Activated T-cell treated with anti-CD3 and anti-CD28 coated beads, Interleukin-2, amount 50 U/mL, for 72 hours (primary cell): ENCODE data around the gene PLCL1. TPM values are rescaled to one million over a fixed set of nuclear protein-coding genes. Genes with fewer than 3 reads are reported as not detected.

ENCODE experiments used
- ATAC-seq, 2 donors: fragments of 150-1000 bp; cut with Tn5 transposase; replicated peaks in 1 of 2; 2 replicates each; pipeline ENCODE4 v1.10.0; 2021; ENCODE audit warnings: moderate library complexity in 2 of 2, mild to moderate bottlenecking in 1 of 2
- DNase-seq, 2 donors: peaks; one replicate each; pipeline ENCODE4 v3.0.0; 2021 to 2022; ENCODE audit warnings: mixed read lengths in 1 of 2
- H3K27ac Mint-ChIP-seq: one replicate; pipeline ENCODE4 v1.8.0; 2022; ENCODE audit warnings: mild to moderate bottlenecking, moderate library complexity, mixed read lengths
- H3K27me3 Mint-ChIP-seq: one replicate; pipeline ENCODE4 v1.8.0; 2022; ENCODE audit warnings: low read depth, mixed read lengths
- H3K36me3 Mint-ChIP-seq, 2 donors: one replicate each; pipeline ENCODE4 v1.8.0; 2022; ENCODE audit warnings: mixed read lengths in 2 of 2, mild to moderate bottlenecking in 1 of 2; ENCODE audit not compliant: insufficient read depth in 2 of 2
- H3K4me1 Mint-ChIP-seq: one replicate; pipeline ENCODE4 v1.8.0; 2022; ENCODE audit warnings: low read depth, mixed read lengths
- H3K4me3 Mint-ChIP-seq, 2 donors: one replicate each; pipeline ENCODE4 v1.8.0; 2022; ENCODE audit warnings: mild to moderate bottlenecking in 2 of 2, mixed read lengths in 2 of 2, moderate library complexity in 2 of 2
- H3K9me3 Mint-ChIP-seq, 2 donors: one replicate each; pipeline ENCODE4 v1.8.0; 2022; ENCODE audit warnings: mixed read lengths in 2 of 2
- total RNA-seq, 2 donors: library from RNA; stranded (reverse); gene quantifications; one replicate each; pipeline ENCODE4 v1.2.3, GENCODE V29; 2022

Gene PLCL1
- total RNA-seq, 2 donors from 2014 or later, result 2.8 to 3.6 TPM

DNA sequence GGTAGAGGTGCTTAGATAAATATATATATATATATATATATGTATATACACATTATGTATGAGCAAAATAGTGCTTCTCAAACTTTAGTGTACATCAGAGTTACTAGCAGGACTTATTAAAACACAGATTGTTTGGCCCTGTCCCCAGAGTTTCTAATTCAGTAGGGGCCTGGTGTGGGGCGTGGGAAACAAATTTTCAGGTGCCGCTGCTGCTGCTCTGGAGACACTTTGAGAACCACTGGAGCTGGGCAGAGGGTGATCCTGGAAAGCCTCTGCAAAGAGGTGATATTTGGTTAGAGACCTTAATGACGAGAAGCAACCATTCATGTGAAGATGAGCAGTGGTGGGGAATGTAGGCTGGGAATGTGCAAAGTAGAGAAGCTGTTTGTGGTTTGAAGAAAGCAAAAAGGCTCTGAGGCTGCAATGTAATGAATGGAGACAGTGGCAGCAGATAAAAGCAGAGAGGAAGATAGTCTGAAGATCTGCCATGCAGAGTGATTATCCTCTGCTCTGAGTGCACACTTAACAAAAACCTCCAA lies 142.9 kb downstream of the PLCL1 start:
- no peak overlapping the region for H3K27ac Mint-ChIP-seq
- DNase-seq, result no peak
- H3K4me1 Mint-ChIP-seq, result peaks cover 47% of the 10 kb centered on the region
- no peak for ATAC-seq
- no peak overlapping the region for H3K4me3 Mint-ChIP-seq
- peaks cover 5% of the 10 kb centered on the region for H3K27me3 Mint-ChIP-seq
- peaks cover 0 to 1% of the 10 kb centered on the region in 2 donors for H3K36me3 Mint-ChIP-seq
- no peaks in the 10 kb centered on the region for H3K9me3 Mint-ChIP-seq

DNA sequence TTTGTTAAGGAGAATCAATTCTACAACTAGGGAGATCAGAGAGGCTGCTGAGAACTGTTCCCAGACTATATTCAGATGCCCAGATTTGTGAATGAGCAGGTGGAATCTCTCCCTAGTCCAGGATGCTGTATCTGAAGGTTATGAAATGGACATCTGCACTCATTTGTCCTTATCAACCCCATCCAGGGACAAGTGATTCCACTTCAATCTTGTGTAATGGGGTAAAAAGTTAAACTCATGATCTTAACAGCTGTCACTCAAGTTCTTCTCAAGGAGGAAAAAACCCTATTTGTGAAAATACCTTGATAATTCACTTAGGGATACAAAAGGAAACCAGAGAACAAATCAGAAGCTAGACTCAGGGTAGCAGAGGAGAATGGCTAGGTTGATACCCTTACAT lies 144.8 kb downstream of the PLCL1 start:
- no peak for ATAC-seq
- H3K4me1 Mint-ChIP-seq, result peaks cover 44% of the 10 kb centered on the region
- H3K27ac Mint-ChIP-seq, result no peak overlapping the region
- H3K4me3 Mint-ChIP-seq, result no peak overlapping the region
- H3K27me3 Mint-ChIP-seq, result peaks cover 5% of the 10 kb centered on the region
- H3K36me3 Mint-ChIP-seq, result no peaks in the 10 kb centered on the region
- no peak for DNase-seq
- H3K9me3 Mint-ChIP-seq, result no peaks in the 10 kb centered on the region

DNA sequence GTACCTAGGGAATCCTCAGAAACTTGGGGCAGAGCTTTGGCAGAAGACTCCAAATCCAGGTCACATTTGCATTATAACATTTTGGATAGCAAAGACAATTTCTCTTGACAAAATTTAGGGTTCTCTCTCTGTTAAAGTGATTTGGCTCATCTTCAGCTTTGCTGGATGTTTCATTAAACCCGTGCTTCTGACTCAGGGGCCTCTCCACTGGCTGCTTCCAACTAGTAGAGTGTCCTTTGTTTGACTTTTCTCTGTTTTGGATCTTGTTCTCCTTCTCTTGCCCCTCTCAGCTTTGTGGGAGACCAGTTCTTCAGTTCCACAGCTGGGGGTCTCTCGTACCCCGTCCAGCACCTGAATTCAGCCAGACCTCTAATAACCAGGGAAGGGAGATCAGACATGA lies 145.6 kb downstream of the PLCL1 start:
- H3K4me1 Mint-ChIP-seq, result peaks cover 44% of the 10 kb centered on the region
- DNase-seq (no peak), ATAC-seq (no peak)
- H3K36me3 Mint-ChIP-seq, result no peaks in the 10 kb centered on the region
- no peaks in the 10 kb centered on the region for H3K9me3 Mint-ChIP-seq
- H3K4me3 Mint-ChIP-seq, result no peak overlapping the region
- no peak overlapping the region for H3K27ac Mint-ChIP-seq
- peaks cover 5% of the 10 kb centered on the region for H3K27me3 Mint-ChIP-seq

DNA sequence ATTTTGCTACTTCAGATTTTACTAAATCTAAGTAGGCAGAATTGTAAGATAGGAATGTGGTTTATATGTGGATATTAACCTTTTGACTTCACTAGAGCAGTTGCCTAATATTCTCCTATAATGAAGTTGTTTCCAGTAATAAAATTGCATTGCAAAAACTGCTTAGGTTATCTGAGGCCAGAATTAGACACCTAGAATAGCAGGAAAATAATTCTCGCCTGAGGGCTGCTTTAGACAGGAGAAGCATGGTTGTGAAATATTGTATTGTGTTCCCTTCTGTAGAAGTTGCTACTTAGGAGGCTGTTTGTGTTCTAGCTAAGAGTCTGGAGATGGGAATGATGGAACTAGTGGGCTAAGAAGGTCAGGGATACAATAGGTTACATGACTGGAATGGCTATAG lies 146.3 kb downstream of the PLCL1 start:
- Mint-ChIP-seq H3K27ac (no peak overlapping the region), H3K9me3 (no peaks in the 10 kb centered on the region), H3K4me3 (no peak overlapping the region), H3K27me3 (peaks cover 5% of the 10 kb centered on the region), H3K36me3 (no peaks in the 10 kb centered on the region), H3K4me1 (peaks cover 44% of the 10 kb centered on the region)
- ATAC-seq (no peak), DNase-seq (no peak)

DNA sequence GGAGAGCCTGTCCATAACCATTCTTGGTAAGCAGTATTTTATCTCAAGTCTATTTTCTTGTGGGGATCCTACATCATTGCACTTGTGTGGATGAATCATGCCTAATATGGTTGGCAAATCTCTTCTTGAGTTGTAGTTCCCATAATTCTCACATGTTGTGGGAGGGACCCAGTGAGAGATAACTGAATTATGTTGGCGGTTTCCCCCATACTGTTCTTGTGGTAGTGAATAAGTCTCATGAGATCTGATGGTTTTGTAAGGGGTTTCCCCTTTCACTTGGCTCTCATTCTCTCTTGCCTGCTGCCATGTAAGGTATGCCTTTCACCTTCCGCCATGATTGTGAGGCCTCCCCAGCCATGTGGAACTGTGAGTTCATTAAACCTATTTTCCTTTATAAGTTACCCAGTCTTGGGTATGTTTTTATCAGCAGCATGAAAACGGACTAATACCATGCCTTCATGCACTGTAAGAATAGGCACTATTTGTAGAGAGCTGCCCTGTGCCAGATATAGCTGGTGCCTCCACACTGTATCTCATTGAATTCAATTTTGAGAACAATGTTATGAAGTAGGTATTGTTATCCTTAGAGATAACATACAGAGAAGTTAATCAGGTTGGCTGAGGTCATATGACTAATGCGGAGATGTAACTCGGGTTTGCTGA lies 148.3 kb downstream of the PLCL1 start:
- Mint-ChIP-seq H3K27ac (peak overlapping the region; percentile 62), H3K27me3 (peaks cover 5% of the 10 kb centered on the region), H3K4me3 (no peak overlapping the region), H3K36me3 (peaks cover 0 to 4% of the 10 kb centered on the region in 2 donors), H3K9me3 (peaks cover 3% of the 10 kb centered on the region in 2 donors), H3K4me1 (peaks cover 52% of the 10 kb centered on the region)
- ATAC-seq (peak; percentile 91 to 93), DNase-seq (peak; percentile 40 to 45)

DNA sequence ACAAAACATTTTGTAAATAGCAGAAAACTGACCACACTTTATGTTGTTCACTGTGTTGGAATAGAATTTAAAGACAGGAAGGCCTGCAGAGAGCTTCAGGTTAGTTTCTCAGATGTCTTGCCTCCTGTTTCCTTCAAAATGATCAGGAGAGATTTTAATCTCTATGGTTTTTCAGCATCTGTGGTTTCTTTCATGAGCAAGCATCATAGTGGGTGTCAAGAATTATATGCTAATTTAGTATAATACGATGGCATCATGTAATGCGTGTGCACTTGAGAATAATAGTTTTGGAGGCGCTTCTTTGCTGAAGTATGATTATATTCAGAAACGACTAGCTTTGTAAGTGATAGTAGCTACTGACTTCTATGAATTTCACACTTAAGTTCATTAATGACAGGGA lies 149.9 kb downstream of the PLCL1 start:
- H3K9me3 Mint-ChIP-seq, result peaks cover 3% of the 10 kb centered on the region in 2 donors
- H3K27me3 Mint-ChIP-seq, result peaks cover 2% of the 10 kb centered on the region
- ATAC-seq (peak; percentile 27 to 30), DNase-seq (no peak)
- H3K4me1 Mint-ChIP-seq, result peaks cover 53% of the 10 kb centered on the region
- H3K27ac Mint-ChIP-seq, result no peak overlapping the region
- peaks cover 0 to 5% of the 10 kb centered on the region in 2 donors for H3K36me3 Mint-ChIP-seq
- peak overlapping the region in 1 of 2 donors; percentile 30 for H3K4me3 Mint-ChIP-seq

DNA sequence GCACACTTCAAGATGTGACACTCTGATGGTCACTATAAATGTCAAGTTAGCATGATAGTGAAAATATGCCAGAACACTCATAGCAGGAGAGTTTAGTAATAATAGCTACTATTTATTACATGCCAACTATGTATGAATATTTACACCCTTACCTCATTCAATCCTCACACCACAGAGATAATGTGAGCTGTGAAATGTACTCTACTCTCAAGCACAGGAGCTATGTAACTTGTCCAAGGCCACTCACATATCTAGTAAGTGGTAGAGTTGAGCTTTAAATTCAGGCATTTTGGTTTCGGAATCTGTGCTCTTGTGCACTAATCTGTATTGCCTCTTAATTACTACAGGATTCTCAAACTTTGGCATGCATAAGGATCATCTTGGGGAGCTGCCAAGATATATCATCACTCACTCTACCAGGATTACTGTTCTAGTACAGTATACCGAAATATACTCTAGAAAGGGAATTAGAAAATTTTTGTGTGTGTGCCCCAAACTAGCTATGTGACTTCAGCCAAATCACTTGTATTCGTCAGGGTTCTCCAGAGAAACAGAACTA lies 154.3 kb downstream of the PLCL1 start:
- H3K4me1 Mint-ChIP-seq, result peaks cover 34% of the 10 kb centered on the region
- no peak for ATAC-seq
- H3K4me3 Mint-ChIP-seq, result no peak overlapping the region
- H3K27ac Mint-ChIP-seq, result no peak overlapping the region
- DNase-seq, result no peak
- peaks cover 2 to 6% of the 10 kb centered on the region in 2 donors for H3K36me3 Mint-ChIP-seq
- peaks cover 3 to 5% of the 10 kb centered on the region in 2 donors for H3K9me3 Mint-ChIP-seq
- no peaks in the 10 kb centered on the region for H3K27me3 Mint-ChIP-seq

DNA sequence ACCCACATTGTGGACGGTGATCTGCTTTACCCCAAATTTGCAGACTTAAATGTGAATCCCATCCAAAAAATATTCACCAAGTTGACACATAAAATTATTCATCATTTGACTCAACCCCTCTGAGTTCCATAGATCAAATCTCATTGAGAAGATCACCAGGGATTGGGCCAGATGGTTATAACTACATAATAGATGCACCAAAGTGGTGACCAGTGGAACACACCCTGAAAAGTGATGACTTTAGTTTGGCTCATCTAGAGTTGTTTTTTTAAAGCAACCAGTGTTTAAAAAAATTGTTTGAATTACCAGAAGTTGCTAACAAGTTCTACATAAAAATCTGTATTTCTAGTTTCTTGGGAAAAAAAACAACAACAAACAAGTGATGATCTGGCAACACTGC lies 155.0 kb downstream of the PLCL1 start:
- ATAC-seq (no peak), DNase-seq (no peak)
- Mint-ChIP-seq H3K4me1 (peaks cover 27% of the 10 kb centered on the region), H3K4me3 (no peak overlapping the region), H3K27me3 (no peaks in the 10 kb centered on the region), H3K9me3 (peaks cover 3 to 7% of the 10 kb centered on the region in 2 donors), H3K36me3 (peaks cover 6 to 10% of the 10 kb centered on the region in 2 donors), H3K27ac (no peak overlapping the region)

DNA sequence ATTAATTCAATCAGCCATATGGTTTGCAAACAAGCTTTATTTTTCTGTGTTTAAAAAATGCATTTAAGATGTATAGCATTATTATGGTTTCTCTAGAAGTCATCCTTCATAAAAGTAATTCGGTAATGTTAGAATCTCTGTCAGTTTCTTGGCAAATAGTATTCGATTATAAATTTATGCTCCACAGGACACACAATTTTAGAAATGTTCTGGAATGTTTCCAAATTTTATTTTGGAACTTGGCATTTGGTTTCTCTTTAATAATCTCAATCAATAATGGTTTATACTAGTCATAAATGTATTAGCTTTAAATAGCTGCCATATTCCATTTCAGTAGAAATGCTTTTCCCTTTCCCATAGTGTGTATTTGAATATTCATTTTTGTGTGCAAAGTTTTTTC lies 156.4 kb downstream of the PLCL1 start:
- Mint-ChIP-seq H3K36me3 (peaks cover 12 to 24% of the 10 kb centered on the region in 2 donors), H3K27me3 (no peaks in the 10 kb centered on the region), H3K4me1 (peaks cover 18% of the 10 kb centered on the region), H3K9me3 (peaks cover 9 to 12% of the 10 kb centered on the region in 2 donors), H3K4me3 (no peak overlapping the region), H3K27ac (no peak overlapping the region)
- ATAC-seq, result no peak
- no peak for DNase-seq

DNA sequence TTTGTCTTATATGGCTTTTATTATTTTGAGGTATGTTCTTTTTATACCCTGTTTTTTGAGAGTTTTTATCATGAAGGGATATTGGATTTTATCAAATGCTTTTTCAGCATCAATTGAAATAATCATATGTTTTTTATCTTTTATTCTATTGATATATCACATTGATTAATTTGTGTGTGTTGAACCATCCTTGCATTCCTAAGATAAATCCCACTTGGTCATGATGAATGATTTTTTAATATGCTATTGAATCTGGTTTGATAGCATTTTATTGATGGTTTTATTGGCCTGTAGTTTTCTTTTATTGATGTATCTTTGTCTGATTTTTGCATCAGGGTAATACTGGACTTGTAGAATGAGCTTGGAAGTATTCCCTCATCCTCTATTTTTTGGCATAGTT lies 160.3 kb downstream of the PLCL1 start:
- no peak overlapping the region for H3K27ac Mint-ChIP-seq
- DNase-seq (no peak), ATAC-seq (no peak)
- peaks cover 18 to 20% of the 10 kb centered on the region in 2 donors for H3K36me3 Mint-ChIP-seq
- no peak overlapping the region for H3K4me3 Mint-ChIP-seq
- H3K4me1 Mint-ChIP-seq, result peaks cover 13% of the 10 kb centered on the region
- H3K9me3 Mint-ChIP-seq, result peaks cover 7 to 16% of the 10 kb centered on the region in 2 donors
- no peaks in the 10 kb centered on the region for H3K27me3 Mint-ChIP-seq

DNA sequence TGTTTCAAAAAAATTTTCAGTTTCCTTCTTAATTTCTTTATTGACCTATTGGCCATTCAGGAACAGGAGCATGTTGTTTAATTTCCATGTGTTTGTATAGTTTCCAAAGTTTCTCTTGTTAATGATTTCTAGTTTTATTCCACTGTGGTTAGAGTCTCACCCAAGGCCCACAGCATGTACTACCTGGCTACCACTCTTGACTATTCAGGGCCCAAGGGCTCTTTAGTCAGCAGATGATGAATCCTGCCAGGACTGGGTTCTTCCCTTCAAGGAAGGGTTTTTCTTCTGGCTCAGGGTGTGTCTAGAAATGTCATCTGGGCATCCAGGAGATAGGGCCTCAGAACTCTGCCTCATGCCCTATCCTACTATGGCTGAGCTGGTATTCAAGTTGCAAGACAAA lies 161.4 kb downstream of the PLCL1 start:
- ATAC-seq (no peak), DNase-seq (no peak)
- H3K4me3 Mint-ChIP-seq, result no peak overlapping the region
- no peaks in the 10 kb centered on the region for H3K27me3 Mint-ChIP-seq
- peaks cover 16% of the 10 kb centered on the region for H3K4me1 Mint-ChIP-seq
- no peak overlapping the region for H3K27ac Mint-ChIP-seq
- H3K36me3 Mint-ChIP-seq, result peaks cover 18% of the 10 kb centered on the region in 2 donors
- H3K9me3 Mint-ChIP-seq, result peaks cover 7 to 16% of the 10 kb centered on the region in 2 donors

DNA sequence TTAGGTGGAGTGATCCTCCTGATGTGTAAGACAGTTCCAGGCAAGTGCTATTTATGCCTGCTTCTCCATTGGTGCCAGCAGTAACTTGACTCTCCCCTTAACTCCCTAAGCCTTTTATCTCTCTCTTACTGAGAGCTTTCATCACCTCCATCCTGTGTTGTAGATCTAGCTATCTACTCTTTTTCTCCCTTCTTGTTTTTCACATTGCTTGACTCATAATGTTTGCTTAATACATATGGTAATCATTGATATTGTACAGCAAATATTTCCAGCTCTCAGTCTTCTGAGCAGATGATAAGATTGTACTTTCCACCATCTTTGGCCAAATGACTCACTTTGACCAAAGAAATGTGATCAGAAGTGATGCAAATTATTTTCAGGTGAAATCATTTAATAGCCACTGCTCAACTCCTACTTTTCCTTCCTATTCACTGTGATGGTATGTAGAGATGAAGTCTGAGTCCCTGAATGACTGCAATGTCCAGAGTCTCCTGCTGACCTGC lies 165.0 kb downstream of the PLCL1 start:
- Mint-ChIP-seq H3K27me3 (no peaks in the 10 kb centered on the region), H3K4me1 (peaks cover 23% of the 10 kb centered on the region), H3K27ac (peak overlapping the region; percentile 34), H3K9me3 (peaks cover 7 to 11% of the 10 kb centered on the region in 2 donors), H3K36me3 (peaks cover 13% of the 10 kb centered on the region in 2 donors), H3K4me3 (peak overlapping the region in 1 of 2 donors; percentile 37)
- DNase-seq (no peak), ATAC-seq (peak; percentile 70 to 71)

DNA sequence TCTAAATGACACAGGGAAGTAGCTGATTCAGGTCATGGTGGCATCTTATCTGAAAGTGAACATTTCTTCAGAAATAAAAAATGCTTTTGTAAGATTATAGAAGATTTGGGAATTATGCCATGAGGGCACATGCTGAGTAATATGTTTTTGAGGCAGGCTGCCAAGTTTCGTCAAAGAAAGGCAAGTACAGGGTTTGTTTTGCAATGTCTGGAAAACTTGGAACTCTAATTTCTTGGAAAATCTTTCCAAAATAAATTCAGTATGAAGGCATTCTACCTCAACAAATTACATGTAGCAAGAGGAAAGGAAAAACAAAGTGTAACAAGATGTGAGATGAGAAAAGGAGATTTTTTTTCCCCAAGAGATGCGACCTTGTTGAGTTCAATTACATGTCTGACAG lies 167.7 kb downstream of the PLCL1 start:
- ATAC-seq (no peak), DNase-seq (no peak)
- H3K36me3 Mint-ChIP-seq, result peaks cover 0 to 5% of the 10 kb centered on the region in 2 donors
- H3K27me3 Mint-ChIP-seq, result no peaks in the 10 kb centered on the region
- peaks cover 2 to 4% of the 10 kb centered on the region in 2 donors for H3K9me3 Mint-ChIP-seq
- no peak overlapping the region for H3K4me3 Mint-ChIP-seq
- H3K4me1 Mint-ChIP-seq, result peaks cover 23% of the 10 kb centered on the region
- H3K27ac Mint-ChIP-seq, result no peak overlapping the region
